A549 (cell line): ENCODE results near the gene RARG. TPM values are rescaled to one million over a fixed set of nuclear protein-coding genes. Genes with fewer than 3 reads are reported as not detected.

ENCODE experiments used
- ATAC-seq, 2 experiments: fragments of 200-7000 bp in 1 of 2; fragments of >200 bp in 1 of 2; cut with Nextera tagmentation in 1 of 2; cut with Tn5 transposase in 1 of 2; 3 replicates each; pipeline versions ENCODE4 v1.8.0 to v1.9.1; 2018 to 2020; ENCODE audit warnings: mild to moderate bottlenecking in 1 of 2, moderate library complexity in 1 of 2
- CTCF ChIA-PET: fragments of 300-600 bp; sonication (Branson Sonifier 250); formaldehyde crosslinking; extraction: SDS; loops from one replicate; lab custom pipeline; 2021; ENCODE audit warnings: antibody characterized with exemption, inconsistent platforms; lab: Yijun Ruan, JAX
- POLR2A ChIA-PET: fragments of 350-600 bp; formaldehyde crosslinking; extraction: SDS; loops from one replicate; lab custom pipeline; 2021; ENCODE audit warnings: antibody characterized with exemption, inconsistent platforms; lab: Yijun Ruan, JAX
- DNase-seq, 2 experiments: peaks; one replicate each; pipeline versions ENCODE4 v3.0.0 to v3.0.0-alpha.2; 2011 to 2016; ENCODE audit warnings: low read depth in 1 of 2, low spot score in 1 of 2
- FAIRE-seq: peaks from 2 replicates; lab custom pipeline; 2011; peaks lifted over from hg19 to GRCh38; lab: Jason Lieb, UNC
- H3K27ac ChIP-seq, 2 experiments: fragments of >200 bp; sonication (Bioruptor Twin); formaldehyde crosslinking; 3 replicates each; pipeline ENCODE4 v1.5.1; 2016 to 2017
- H3K4me1 ChIP-seq: fragments of >200 bp; sonication (Bioruptor Twin); formaldehyde crosslinking; 3 replicates; pipeline ENCODE4 v1.6.1; 2016
- H3K4me2 ChIP-seq: fragments of >200 bp; sonication (Bioruptor Twin); formaldehyde crosslinking; 3 replicates; pipeline ENCODE4 v1.6.1; 2016
- H3K4me3 ChIP-seq: fragments of >200 bp; sonication (Bioruptor Twin); formaldehyde crosslinking; 3 replicates; pipeline ENCODE4 v1.5.1; 2016
- H3K9me3 ChIP-seq: fragments of >200 bp; sonication (Bioruptor Twin); formaldehyde crosslinking; 3 replicates; pipeline ENCODE4 v1.6.1; 2016
- BHLHE40 ChIP-seq: IDR thresholded peaks from 2 replicates; pipeline ENCODE4 v1.6.1; 2012; ENCODE audit warnings: low read depth, low read length, inconsistent platforms
- CBX8 ChIP-seq: fragments of 200-600 bp; sonication (generic); IDR thresholded peaks from 2 replicates; pipeline ENCODE4 v1.6.1; 2016
- CHD2 ChIP-seq: fragments of 150-350 bp; IDR thresholded peaks from 2 replicates; pipeline ENCODE4 v1.6.1; 2014; ENCODE audit warnings: low read length; ENCODE audit not compliant: partially characterized antibody
- EP300 ChIP-seq, 2 experiments: fragments of >200 bp; sonication (Bioruptor Twin); formaldehyde crosslinking; IDR thresholded peaks; 2 replicates in 1 of 2; 3 replicates in 1 of 2; pipeline ENCODE4 v1.6.1; 2016 to 2017
- ESRRA ChIP-seq: fragments of 150-350 bp; IDR thresholded peaks from 2 replicates; pipeline ENCODE4 v1.6.1; 2014; ENCODE audit warnings: mild to moderate bottlenecking, low read length, borderline replicate concordance
- GATA3 ChIP-seq: IDR thresholded peaks from 2 replicates; pipeline ENCODE4 v1.6.1; 2012; ENCODE audit warnings: borderline replicate concordance
- HOXB13 ChIP-seq: fragments of 250-450 bp; sonication (Bioruptor Pico); IDR thresholded peaks from 2 replicates; pipeline ENCODE4 v1.5.0; 2020; ENCODE audit warnings: low read depth, mild to moderate bottlenecking, moderate library complexity
- KDM1A ChIP-seq: fragments of 200-600 bp; sonication (generic); IDR thresholded peaks from 2 replicates; pipeline ENCODE4 v1.6.1; 2016; ENCODE audit warnings: low read depth, mild to moderate bottlenecking
- KDM5A ChIP-seq: fragments of 200-600 bp; sonication (generic); IDR thresholded peaks from 2 replicates; pipeline ENCODE4 v1.6.1; 2016; ENCODE audit warnings: antibody characterized with exemption, mild to moderate bottlenecking
- MAFK ChIP-seq: fragments of 450-650 bp; IDR thresholded peaks from 2 replicates; pipeline ENCODE4 v1.6.1; 2014; ENCODE audit not compliant: partially characterized antibody
- MAZ ChIP-seq: fragments of 150-350 bp; IDR thresholded peaks from 2 replicates; pipeline ENCODE4 v1.6.1; 2014; ENCODE audit warnings: antibody characterized with exemption, low read depth, low read length, borderline replicate concordance
- MYC ChIP-seq: IDR thresholded peaks from 2 replicates; pipeline ENCODE4 v1.6.1; 2012; ENCODE audit warnings: mild to moderate bottlenecking, inconsistent platforms, low read length, improper control_type of control experiment, borderline replicate concordance
- NR3C1 ChIP-seq: fragments of >200 bp; sonication (Bioruptor Twin); formaldehyde crosslinking; IDR thresholded peaks from 3 replicates; pipeline ENCODE4 v1.6.1; 2017
- PHF8 ChIP-seq: fragments of 200-600 bp; sonication (generic); IDR thresholded peaks from 2 replicates; pipeline ENCODE4 v1.6.1; 2016; ENCODE audit warnings: low read depth, mild to moderate bottlenecking, antibody characterized with exemption, moderate library complexity, borderline replicate concordance
- POLR2A ChIP-seq: IDR thresholded peaks from 2 replicates; pipeline ENCODE4 v1.6.1; 2012; ENCODE audit warnings: mild to moderate bottlenecking, low read length
- RAD21 ChIP-seq, 2 experiments: fragments of >200 bp in 1 of 2; sonication (Bioruptor Twin) in 1 of 2; formaldehyde crosslinking in 1 of 2; IDR thresholded peaks in 1 of 2; conservative IDR thresholded peaks in 1 of 2; 2 replicates in 1 of 2; 3 replicates in 1 of 2; pipeline ENCODE4 v1.6.1; 2012 to 2018; ENCODE audit warnings: inconsistent platforms in 1 of 2
- RARB ChIP-seq: fragments of 250-450 bp; sonication (Bioruptor Pico); IDR thresholded peaks from 2 replicates; pipeline ENCODE4 v1.8.0; 2021; ENCODE audit warnings: mild to moderate bottlenecking, moderate library complexity
- RCOR1 ChIP-seq: fragments of 150-350 bp; IDR thresholded peaks from 2 replicates; pipeline ENCODE4 v1.6.1; 2014; ENCODE audit warnings: antibody characterized with exemption, low read length, low read depth
- RFX5 ChIP-seq: fragments of 450-650 bp; IDR thresholded peaks from 2 replicates; pipeline ENCODE4 v1.7.1; 2014; ENCODE audit warnings: antibody characterized with exemption, mild to moderate bottlenecking, moderate library complexity
- RNF2 ChIP-seq: fragments of 200-600 bp; sonication (generic); IDR thresholded peaks from 2 replicates; pipeline ENCODE4 v1.6.1; 2016; ENCODE audit warnings: low read depth, mild to moderate bottlenecking, antibody characterized with exemption, moderate library complexity, borderline replicate concordance
- SMC3 ChIP-seq: fragments of >200 bp; sonication (Bioruptor Twin); formaldehyde crosslinking; IDR thresholded peaks from 3 replicates; pipeline ENCODE4 v1.6.1; 2018; ENCODE audit warnings: inconsistent platforms
- SREBF2 ChIP-seq: fragments of 450-650 bp; IDR thresholded peaks from 2 replicates; pipeline ENCODE4 v1.6.1; 2014; ENCODE audit warnings: mild to moderate bottlenecking, moderate library complexity
- ZC3H11A ChIP-seq: fragments of 450-650 bp; IDR thresholded peaks from 2 replicates; pipeline ENCODE4 v1.6.1; 2014; ENCODE audit warnings: antibody characterized with exemption, mild to moderate bottlenecking
- ZFP36 ChIP-seq: fragments of 450-650 bp; IDR thresholded peaks from 2 replicates; pipeline ENCODE4 v1.6.1; 2014; ENCODE audit warnings: borderline replicate concordance; ENCODE audit not compliant: partially characterized antibody
- ZNF302 ChIP-seq: fragments of 250-450 bp; sonication (Bioruptor Pico); IDR thresholded peaks from 2 replicates; pipeline ENCODE4 v1.9.0; 2021; ENCODE audit warnings: inconsistent platforms, mild to moderate bottlenecking, moderate library complexity
- ZSCAN20 ChIP-seq: fragments of 250-450 bp; sonication (Bioruptor Pico); IDR thresholded peaks from 2 replicates; pipeline ENCODE4 v1.8.0; 2022; ENCODE audit warnings: mild to moderate bottlenecking, moderate library complexity
- WGBS: methylation state at CpG from one replicate; pipeline ENCODE4 v1.1.6; 2017; ENCODE audit errors: missing lambda C conversion rate; 5-methylcytosine and 5-hydroxymethylcytosine counted together
- polyA plus RNA-seq, 4 experiments: library from polyadenylated mRNA; depleted of rRNA in 3 of 4; stranded (reverse); fragments of >200 nt; fragmentation: RNase III in 1 of 4; extraction: RNeasy Plus Mini Kit Qiagen cat#74134 plus additional on column Dnase treatment in 1 of 4; gene quantifications; 2 replicates in 3 of 4; 3 replicates in 1 of 4; pipeline ENCODE4 v1.2.3, GENCODE V29; 2011 to 2017
- TF ChIP-seq, protein P1 (sequence below): IDR thresholded peaks from 2 replicates; pipeline ENCODE4 v1.6.1; 2012; ENCODE audit warnings: low read depth, borderline replicate concordance
- TF ChIP-seq, protein P2 (sequence below): fragments of 150-350 bp; IDR thresholded peaks from 2 replicates; pipeline ENCODE4 v1.6.1; 2014; ENCODE audit warnings: low read depth, mild to moderate bottlenecking, low read length
- TF ChIP-seq, protein P3 (sequence below): fragments of 450-650 bp; IDR thresholded peaks from 2 replicates; pipeline ENCODE4 v1.6.1; 2014; ENCODE audit warnings: antibody characterized with exemption
- TF ChIP-seq, protein P4 (sequence below): fragments of 250-450 bp; sonication (Bioruptor Pico); IDR thresholded peaks from 2 replicates; pipeline ENCODE4 v1.5.0; 2021; ENCODE audit warnings: mild to moderate bottlenecking, moderate library complexity, borderline replicate concordance
- TF ChIP-seq, protein P5 (sequence below): IDR thresholded peaks from 2 replicates; pipeline ENCODE4 v1.6.1; 2012
- TF ChIP-seq, protein P6 (sequence below): IDR thresholded peaks from 2 replicates; pipeline ENCODE4 v1.6.1; 2012
- TF ChIP-seq, protein P7 (sequence below): fragments of >200 bp; sonication (Bioruptor Twin); formaldehyde crosslinking; IDR thresholded peaks from 2 replicates; pipeline ENCODE4 v1.6.1; 2016

RARG gene
- polyA plus RNA-seq, 2 of the 4 experiments (the other 2 are of a cell fraction), result 15.6 to 17.2 TPM

DNA sequence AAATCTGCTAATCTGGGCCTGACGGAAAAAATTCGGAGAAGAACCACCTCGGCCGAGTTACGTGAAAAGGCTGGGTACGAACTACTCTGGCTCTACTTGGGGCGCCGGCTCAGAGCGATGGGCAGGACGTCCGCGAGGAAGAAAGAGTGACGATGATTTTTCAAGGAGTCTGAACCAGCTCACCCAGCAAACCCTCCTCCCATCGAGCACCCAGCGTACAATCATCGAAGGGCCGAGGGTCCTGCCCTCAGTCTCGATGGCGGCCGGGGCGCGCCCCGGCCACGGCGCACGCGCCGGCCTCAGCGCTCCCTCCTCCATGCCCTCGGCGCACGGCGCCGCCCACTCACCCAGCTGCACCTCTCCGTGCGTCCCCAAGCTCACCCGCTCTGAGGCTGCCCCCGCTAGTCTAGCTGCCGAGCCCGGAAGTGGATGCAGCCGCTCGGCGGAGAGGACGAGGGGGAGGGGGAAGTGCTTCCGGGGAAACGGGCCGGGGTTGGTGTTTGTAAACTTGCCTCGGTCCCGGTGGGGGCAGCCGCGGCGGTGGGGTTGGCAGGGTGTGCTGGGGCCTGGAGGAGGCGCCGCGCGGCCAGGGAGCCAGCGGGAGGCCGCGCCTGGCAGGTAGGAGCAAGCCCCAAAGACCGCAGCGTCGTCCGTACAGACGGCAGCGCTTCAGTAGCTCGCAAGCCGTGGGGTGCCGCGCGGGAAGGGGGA is 51.6 kb downstream of the RARG start, which contains the start of the genes CSAD and ZNF740:
Gene CSAD (minus strand): TSS at position 706 of the 711 bp plus-strand sequence. CDS start 7,455 bp downstream, outside the sequence.
Gene ZNF740 (plus strand): TSS at position 503 of the 711 bp plus-strand sequence. CDS start 1,262 bp downstream, outside the sequence.
- 1% methylated on average over 33 of the region's 70 CpGs for WGBS
- ATAC-seq, result peak; percentile 97 to 98
- peak within 1 kb of the TSS; percentile 76 for H3K4me3 ChIP-seq
- no peaks in the 10 kb centered on the region for H3K9me3 ChIP-seq
- H3K4me1 ChIP-seq, result peaks cover 39% of the 10 kb centered on the region
- DNase-seq, result peak; percentile 98 to 99
- peak within 1 kb of the TSS; percentile 92 to 93 for H3K27ac ChIP-seq
- ChIA-PET CTCF (interaction anchor here (0.9 to 36.2 kb wide), 6 partner anchors 18 to 115 kb away, joined by 3 to 646 read pairs (median 14); partner anchors contain the start of gene ITGB7), POLR2A (interaction anchor here (0.6 to 2.3 kb wide), 20 partner anchors 9 to 198 kb away, joined by 3 to 33 read pairs (median 4); partner anchors contain the start of genes MYG1, PFDN5, SOAT2 and SPRYD3)
- peak within 1 kb of the TSS; percentile 98 for H3K4me2 ChIP-seq
- no peak for FAIRE-seq
- TF ChIP-seq KDM1A (no peak), SMC3 (no peak), KDM5A (no peak), RCOR1 (no peak), CHD2 (peak; percentile 72), ZC3H11A (no peak), PHF8 (peak; percentile 49; the same call in 1 of the 2 replicates), HOXB13 (CRISPR knock-in tag) (no peak), BHLHE40 (no peak), ESRRA (no peak), MAZ (peak; percentile 76; the same call in 1 of the 2 replicates), CBX8 (no peak), GATA3 (peak; percentile 36), POLR2A (peak; percentile 90), ZFP36 (no peak), SREBF2 (no peak), MYC (peak; percentile 69; the same call in 1 of the 2 replicates), EP300 (IDR thresholded peaks at IDR 0.05) (no peak; a peak in 1 of 5 replicates), RFX5 (no peak), ZNF302 (CRISPR knock-in tag) (no peak), RARB (no peak), MAFK (no peak), NR3C1 (no peak), RNF2 (no peak), RAD21 (conservative IDR thresholded peaks at IDR 0.05 in 1 of 2, IDR thresholded peaks at IDR 0.05 in 1 of 2) (0 out of 5 replicates have a peak, but pooled peaks of 1 of the 2 experiments have one; percentile 14), ZSCAN20 (no peak)
- TF ChIP-seq, protein P1, sequence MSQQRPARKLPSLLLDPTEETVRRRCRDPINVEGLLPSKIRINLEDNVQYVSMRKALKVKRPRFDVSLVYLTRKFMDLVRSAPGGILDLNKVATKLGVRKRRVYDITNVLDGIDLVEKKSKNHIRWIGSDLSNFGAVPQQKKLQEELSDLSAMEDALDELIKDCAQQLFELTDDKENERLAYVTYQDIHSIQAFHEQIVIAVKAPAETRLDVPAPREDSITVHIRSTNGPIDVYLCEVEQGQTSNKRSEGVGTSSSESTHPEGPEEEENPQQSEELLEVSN, result peak; percentile 87
- TF ChIP-seq, protein P2, sequence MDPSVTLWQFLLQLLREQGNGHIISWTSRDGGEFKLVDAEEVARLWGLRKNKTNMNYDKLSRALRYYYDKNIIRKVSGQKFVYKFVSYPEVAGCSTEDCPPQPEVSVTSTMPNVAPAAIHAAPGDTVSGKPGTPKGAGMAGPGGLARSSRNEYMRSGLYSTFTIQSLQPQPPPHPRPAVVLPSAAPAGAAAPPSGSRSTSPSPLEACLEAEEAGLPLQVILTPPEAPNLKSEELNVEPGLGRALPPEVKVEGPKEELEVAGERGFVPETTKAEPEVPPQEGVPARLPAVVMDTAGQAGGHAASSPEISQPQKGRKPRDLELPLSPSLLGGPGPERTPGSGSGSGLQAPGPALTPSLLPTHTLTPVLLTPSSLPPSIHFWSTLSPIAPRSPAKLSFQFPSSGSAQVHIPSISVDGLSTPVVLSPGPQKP, result no peak
- TF ChIP-seq, protein P3, sequence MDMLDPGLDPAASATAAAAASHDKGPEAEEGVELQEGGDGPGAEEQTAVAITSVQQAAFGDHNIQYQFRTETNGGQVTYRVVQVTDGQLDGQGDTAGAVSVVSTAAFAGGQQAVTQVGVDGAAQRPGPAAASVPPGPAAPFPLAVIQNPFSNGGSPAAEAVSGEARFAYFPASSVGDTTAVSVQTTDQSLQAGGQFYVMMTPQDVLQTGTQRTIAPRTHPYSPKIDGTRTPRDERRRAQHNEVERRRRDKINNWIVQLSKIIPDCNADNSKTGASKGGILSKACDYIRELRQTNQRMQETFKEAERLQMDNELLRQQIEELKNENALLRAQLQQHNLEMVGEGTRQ, result no peak
- TF ChIP-seq, protein P4, sequence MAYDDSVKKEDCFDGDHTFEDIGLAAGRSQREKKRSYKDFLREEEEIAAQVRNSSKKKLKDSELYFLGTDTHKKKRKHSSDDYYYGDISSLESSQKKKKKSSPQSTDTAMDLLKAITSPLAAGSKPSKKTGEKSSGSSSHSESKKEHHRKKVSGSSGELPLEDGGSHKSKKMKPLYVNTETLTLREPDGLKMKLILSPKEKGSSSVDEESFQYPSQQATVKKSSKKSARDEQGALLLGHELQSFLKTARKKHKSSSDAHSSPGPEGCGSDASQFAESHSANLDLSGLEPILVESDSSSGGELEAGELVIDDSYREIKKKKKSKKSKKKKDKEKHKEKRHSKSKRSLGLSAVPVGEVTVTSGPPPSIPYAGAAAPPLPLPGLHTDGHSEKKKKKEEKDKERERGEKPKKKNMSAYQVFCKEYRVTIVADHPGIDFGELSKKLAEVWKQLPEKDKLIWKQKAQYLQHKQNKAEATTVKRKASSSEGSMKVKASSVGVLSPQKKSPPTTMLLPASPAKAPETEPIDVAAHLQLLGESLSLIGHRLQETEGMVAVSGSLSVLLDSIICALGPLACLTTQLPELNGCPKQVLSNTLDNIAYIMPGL (CRISPR knock-in tag), result no peak
- TF ChIP-seq, protein P5, sequence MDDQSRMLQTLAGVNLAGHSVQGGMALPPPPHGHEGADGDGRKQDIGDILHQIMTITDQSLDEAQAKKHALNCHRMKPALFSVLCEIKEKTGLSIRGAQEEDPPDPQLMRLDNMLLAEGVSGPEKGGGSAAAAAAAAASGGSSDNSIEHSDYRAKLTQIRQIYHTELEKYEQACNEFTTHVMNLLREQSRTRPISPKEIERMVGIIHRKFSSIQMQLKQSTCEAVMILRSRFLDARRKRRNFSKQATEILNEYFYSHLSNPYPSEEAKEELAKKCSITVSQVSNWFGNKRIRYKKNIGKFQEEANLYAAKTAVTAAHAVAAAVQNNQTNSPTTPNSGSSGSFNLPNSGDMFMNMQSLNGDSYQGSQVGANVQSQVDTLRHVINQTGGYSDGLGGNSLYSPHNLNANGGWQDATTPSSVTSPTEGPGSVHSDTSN, result peak; percentile 60; the same call in 1 of the 2 replicates
- TF ChIP-seq, protein P6, sequence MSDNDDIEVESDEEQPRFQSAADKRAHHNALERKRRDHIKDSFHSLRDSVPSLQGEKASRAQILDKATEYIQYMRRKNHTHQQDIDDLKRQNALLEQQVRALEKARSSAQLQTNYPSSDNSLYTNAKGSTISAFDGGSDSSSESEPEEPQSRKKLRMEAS, result peak; percentile 77
- TF ChIP-seq, protein P7, sequence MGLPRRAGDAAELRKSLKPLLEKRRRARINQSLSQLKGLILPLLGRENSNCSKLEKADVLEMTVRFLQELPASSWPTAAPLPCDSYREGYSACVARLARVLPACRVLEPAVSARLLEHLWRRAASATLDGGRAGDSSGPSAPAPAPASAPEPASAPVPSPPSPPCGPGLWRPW, result no peak
